ENCODE data around the gene TPO.
"Not testable (repeated sequence)": the region's sequence is repeated elsewhere in the genome, so short reads cannot be mapped to it uniquely, and the experiment has no call there.

Gene TPO

GRCh38 chr2:1405967-1406366 lies 7.3 kb upstream of the TPO start:
- no peak for DNase-seq

GRCh38 chr2:1406434-1406833 lies 6.8 kb upstream of the TPO start:
- DNase-seq: no peak

GRCh38 chr2:1407950-1408675 lies 5.2 kb upstream of the TPO start:
- no peak for DNase-seq

- no peak for DNase-seq
Observed at GRCh38 chr2:1414121-1414520, 858 bp downstream of the TPO start.

- not testable (repeated sequence) for DNase-seq
Observed at GRCh38 chr2:1414901-1415300, 1.6 kb downstream of the TPO start.

- no peak for DNase-seq
Observed at GRCh38 chr2:1415501-1415900, 2.2 kb downstream of the TPO start.

- DNase-seq: no peak
Observed at GRCh38 chr2:1418566-1418965, 5.3 kb downstream of the TPO start.

- DNase-seq: no peak
Observed at GRCh38 chr2:1420746-1421480, 7.7 kb downstream of the TPO start.

- DNase-seq: no peak
Observed at GRCh38 chr2:1421731-1422130, 8.5 kb downstream of the TPO start.

GRCh38 chr2:1422131-1422530 lies 8.9 kb downstream of the TPO start:
- DNase-seq: no peak

GRCh38 chr2:1422716-1423285 lies 9.5 kb downstream of the TPO start:
- DNase-seq: no peak

GRCh38 chr2:1427086-1427485 lies 13.8 kb downstream of the TPO start:
- no peak for DNase-seq

GRCh38 chr2:1429895-1430294 lies 16.6 kb downstream of the TPO start:
- DNase-seq: no peak

GRCh38 chr2:1430491-1430890 lies 17.2 kb downstream of the TPO start:
- DNase-seq: no peak

GRCh38 chr2:1431886-1432400 lies 18.7 kb downstream of the TPO start:
- DNase-seq: no peak

GRCh38 chr2:1432726-1433125 lies 19.5 kb downstream of the TPO start:
- no peak for DNase-seq

GRCh38 chr2:1436369-1436768 lies 23.1 kb downstream of the TPO start:
- DNase-seq: no peak

GRCh38 chr2:1437101-1437500 lies 23.8 kb downstream of the TPO start:
- no peak for DNase-seq

GRCh38 chr2:1437537-1437936 lies 24.3 kb downstream of the TPO start:
- no peak for DNase-seq

GRCh38 chr2:1438972-1439371 lies 25.7 kb downstream of the TPO start:
- DNase-seq: no peak

- DNase-seq: no peak
Observed at GRCh38 chr2:1440581-1440980, 27.3 kb downstream of the TPO start.

GRCh38 chr2:1446301-1446700 lies 33.0 kb downstream of the TPO start:
- DNase-seq: no peak

- no peak for DNase-seq
Observed at GRCh38 chr2:1448009-1448408, 34.7 kb downstream of the TPO start.

GRCh38 chr2:1450915-1451314 lies 37.7 kb downstream of the TPO start:
- no peak for DNase-seq

Data from CD4-positive, alpha-beta T cell treated with Interleukin-6 for 4 hours (primary cell).